HepG2 (cell line): ENCODE measurements around the gene ZNF512B. TPM values are rescaled to one million over a fixed set of nuclear protein-coding genes. Genes with fewer than 3 reads are reported as not detected.
A peak's percentile ranks its signal among the peaks of the same experiment; 100 is the strongest.

Experiments used
- ATAC-seq: fragments of 200-7000 bp; cut with Tn5 transposase; 3 replicates; pipeline ENCODE4 v1.9.1; 2020; ENCODE audit warnings: mild to moderate bottlenecking, moderate library complexity
- BruUV-seq: library from RNA; stranded (reverse); fragments of 400-500 nt; replicated peaks from 2 replicates; lab custom pipeline; 2021; lab: Mats Ljungman, UMichigan
- CTCF ChIA-PET: fragments of 300-600 bp; formaldehyde crosslinking; extraction: SDS; loops from one replicate; lab custom pipeline; 2021; ENCODE audit warnings: low total read pairs, inconsistent platforms, low intra/inter-chr PET ratio; lab: Yijun Ruan, JAX
- POLR2A ChIA-PET: fragments of 350-600 bp; sonication (Branson Sonifier 250); formaldehyde crosslinking; loops from one replicate; lab custom pipeline; 2020; ENCODE audit warnings: antibody characterized with exemption, inconsistent platforms; lab: Yijun Ruan, JAX
- DNase-seq: peaks from one replicate; pipeline ENCODE4 v3.0.0-alpha.2; 2015; ENCODE audit warnings: low spot score
- FAIRE-seq: peaks from 3 replicates; lab custom pipeline; 2011; peaks lifted over from hg19 to GRCh38; lab: Jason Lieb, UNC
- H2AFZ ChIP-seq: one replicate; pipeline ENCODE4 v1.6.1; 2011; ENCODE audit warnings: low read length, inconsistent platforms
- H3K27ac ChIP-seq: fragments of 300-600 bp; 3 replicates; pipeline ENCODE4 v1.8.0; 2011; ENCODE audit warnings: mixed run types, mild to moderate bottlenecking, mixed read lengths, low read length, inconsistent platforms; ENCODE audit not compliant: insufficient read depth; ENCODE audit errors: extremely low read length
- H3K27me3 ChIP-seq, 2 experiments: fragments of 200-600 bp in 1 of 2; 2 replicates in 1 of 2; 3 replicates in 1 of 2; pipeline versions ENCODE4 v1.6.0 to v1.8.0; 2011; ENCODE audit warnings: low read length in 2 of 2, mild to moderate bottlenecking in 2 of 2, moderate library complexity in 2 of 2, inconsistent platforms in 1 of 2; ENCODE audit not compliant: insufficient read depth in 2 of 2, control insufficient read depth in 1 of 2
- H3K36me3 ChIP-seq, 2 experiments: fragments of 200-600 bp in 1 of 2; replicated peaks in 1 of 2; 2 replicates in 1 of 2; 3 replicates in 1 of 2; pipeline versions ENCODE4 v1.5.1 to v1.8.0; 2011; ENCODE audit warnings: low read length in 2 of 2, inconsistent platforms in 1 of 2; ENCODE audit not compliant: insufficient read depth in 2 of 2, control insufficient read depth in 1 of 2
- H3K4me1 ChIP-seq: 2 replicates; pipeline ENCODE4 v1.5.1; 2012; ENCODE audit warnings: low read length, inconsistent platforms; ENCODE audit not compliant: insufficient read depth
- H3K4me2 ChIP-seq: 2 replicates; pipeline ENCODE4 v1.6.0; 2011; ENCODE audit warnings: low read depth, low read length, inconsistent platforms
- H3K4me3 ChIP-seq, 3 experiments: fragments of 200-600 bp in 1 of 3; sonication (generic), shearing (Covaris generic) in 1 of 3; replicated peaks in 1 of 3; 2 replicates each; pipeline ENCODE4 v1.5.1; 2011 to 2016; ENCODE audit warnings: low read length in 3 of 3, inconsistent platforms in 2 of 3, low read depth in 2 of 3, mild to moderate bottlenecking in 2 of 3, control low read depth in 1 of 3, mixed read lengths in 1 of 3; ENCODE audit not compliant: insufficient read depth in 1 of 3
- H3K79me2 ChIP-seq: one replicate; pipeline ENCODE4 v1.6.1; 2011; ENCODE audit warnings: low read length, inconsistent platforms; ENCODE audit not compliant: insufficient read depth
- H3K9ac ChIP-seq: 2 replicates; pipeline ENCODE4 v1.6.0; 2011; ENCODE audit warnings: mild to moderate bottlenecking, low read depth, low read length, inconsistent platforms; ENCODE audit not compliant: insufficient read depth
- H3K9me3 ChIP-seq: 2 replicates; pipeline ENCODE4 v1.5.1; 2012; ENCODE audit warnings: mild to moderate bottlenecking, low read length
- H4K20me1 ChIP-seq: 2 replicates; pipeline ENCODE4 v1.6.0; 2011; ENCODE audit warnings: inconsistent platforms, mild to moderate bottlenecking, low read length, moderate library complexity; ENCODE audit not compliant: insufficient read depth
- ATF1 ChIP-seq: IDR thresholded peaks from 2 replicates; pipeline ENCODE4 v1.6.1; 2016; ENCODE audit warnings: mild to moderate bottlenecking, control low read depth
- CCDC6 ChIP-seq: sonication (generic); formaldehyde crosslinking; IDR thresholded peaks from 2 replicates; pipeline ENCODE4 v1.8.1; 2022; ENCODE audit warnings: mild to moderate bottlenecking, missing genetic modification reagents, moderate library complexity
- FUBP1 ChIP-seq: sonication (generic); formaldehyde crosslinking; IDR thresholded peaks from 2 replicates; pipeline ENCODE4 v1.5.1; 2020; ENCODE audit warnings: missing genetic modification reagents, mild to moderate bottlenecking, borderline replicate concordance
- MAFF ChIP-seq: IDR thresholded peaks from 2 replicates; pipeline ENCODE4 v1.6.1; 2011; ENCODE audit warnings: low read depth, low read length, improper control_type of control experiment
- SIN3A ChIP-seq: IDR thresholded peaks from 2 replicates; pipeline ENCODE4 v1.6.1; 2011; ENCODE audit warnings: low read depth, mild to moderate bottlenecking, control low read depth, low read length, borderline replicate concordance
- TBL1XR1 ChIP-seq: fragments of 150-350 bp; IDR thresholded peaks from 2 replicates; pipeline ENCODE4 v1.6.1; 2014; ENCODE audit warnings: borderline replicate concordance, low read length; ENCODE audit not compliant: partially characterized antibody
- ZBTB4 ChIP-seq: sonication (generic); formaldehyde crosslinking; IDR thresholded peaks from 2 replicates; pipeline ENCODE4 v1.4.0; 2020; ENCODE audit warnings: missing genetic modification reagents, mild to moderate bottlenecking, borderline replicate concordance
- ZNF33B ChIP-seq: sonication (generic); formaldehyde crosslinking; IDR thresholded peaks from 2 replicates; pipeline ENCODE4 v1.5.1; 2020; ENCODE audit warnings: mild to moderate bottlenecking, missing genetic modification reagents
- ZNF496 ChIP-seq: sonication (generic); formaldehyde crosslinking; IDR thresholded peaks from 2 replicates; pipeline ENCODE4 v1.8.1; 2023; ENCODE audit warnings: mild to moderate bottlenecking, moderate library complexity, missing genetic modification reagents; ENCODE audit not compliant: insufficient replicate concordance
- WGBS: methylation state at CpG from one replicate; pipeline ENCODE4 v1.1.6; 2017; ENCODE audit warnings: low lambda C conversion rate; 5-methylcytosine and 5-hydroxymethylcytosine counted together
- in situ Hi-C: cut with HindIII; loops from 2 replicates; pipeline ENCODE4 v1.10.0; 2017; ENCODE audit warnings: low pct_unique_long_range_greater_than_20kb; ENCODE audit not compliant: extremely low pct_ligation_motif_present
- intact Hi-C: fragments of 100-400 bp; cut with micrococcal nuclease; formaldehyde crosslinking; loops from one replicate; pipeline ENCODE4 v1.10.0; 2022; ENCODE audit not compliant: unreplicated experiment
- polyA plus RNA-seq, 8 experiments: library from polyadenylated mRNA; depleted of rRNA in 3 of 8; stranded (reverse) in 7 of 8; unstranded in 1 of 8; fragments of >200 nt; fragmentation: Illumina TruSeq in 4 of 8; extraction: Trizol in 4 of 8; gene quantifications; 2 replicates each; pipeline versions ENCODE4 v1.2.1 to v1.2.3, GENCODE V29; 2011 to 2016; ENCODE audit warnings: low read depth in 4 of 8, missing spikeins in 1 of 8, mixed read lengths in 1 of 8; ENCODE audit not compliant: insufficient read depth in 1 of 8
- total RNA-seq, 5 experiments: library from RNA; depleted of rRNA; stranded (reverse); fragments of >200 nt; fragmentation: Illumina TruSeq; extraction: Trizol; gene quantifications; 2 replicates each; pipeline ENCODE4 v1.2.3, GENCODE V29; 2016; ENCODE audit warnings: low read depth in 1 of 5
- TF ChIP-seq, protein P1 (sequence below): sonication (generic); formaldehyde crosslinking; IDR thresholded peaks from 2 replicates; pipeline ENCODE4 v1.4.0; 2020; ENCODE audit warnings: mild to moderate bottlenecking, missing genetic modification reagents

Gene ZNF512B
- total and polyA plus RNA-seq, 2 of the 13 experiments (the other 11 are each of a cell fraction or from before 2014, with no cell fraction given): 11.5 to 30.6 TPM

DNA sequence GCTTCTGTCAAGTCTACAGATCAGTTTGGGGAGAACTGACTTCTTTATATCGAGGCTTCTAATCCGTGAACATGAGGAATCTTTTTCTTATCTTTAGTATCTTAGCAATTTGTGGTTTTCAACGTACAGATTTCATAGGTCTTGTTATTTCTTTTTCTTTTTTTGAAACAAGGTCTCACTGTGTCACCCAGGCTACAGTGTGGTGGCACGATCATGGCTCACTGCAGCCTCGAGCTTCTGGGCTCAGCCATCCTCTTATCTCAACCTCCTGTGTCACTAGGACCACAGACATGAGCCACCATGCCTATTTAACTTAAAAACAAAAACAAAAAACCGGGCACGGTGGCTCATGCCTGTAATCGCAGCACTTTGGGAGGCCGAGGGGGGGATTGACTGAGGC is 45.5 kb downstream of the ZNF512B start:
- no peak overlapping the region for H3K4me2 ChIP-seq
- H3K9ac ChIP-seq: no peak overlapping the region
- ATAC-seq: no peak
- no peak for DNase-seq
- H4K20me1 ChIP-seq: peaks cover 3% of the 10 kb centered on the region; the same call in 1 of the 2 replicates
- H3K27ac ChIP-seq: no peak overlapping the region
- BruUV-seq: no TSS peak
- no peak overlapping the region for H3K4me3 ChIP-seq
- H2AFZ ChIP-seq: no peak overlapping the region
- 89% methylated on average over 9 of the region's 9 CpGs for WGBS
- CTCF ChIA-PET: interaction anchor here (1.0 kb wide), 1 partner anchor 24 kb away, joined by 3 read pairs; no protein-coding TSS in a partner anchor
- H3K79me2 ChIP-seq: peaks cover 22% of the 10 kb centered on the region
- POLR2A ChIA-PET: interaction anchor here (1.0 kb wide), 2 partner anchors 49 to 59 kb away, joined by 3 read pairs; partner anchors contain the start of gene TPD52L2
- in situ Hi-C loops: no loop called here
- H3K27me3 ChIP-seq: no peaks in the 10 kb centered on the region
- FAIRE-seq: peak; percentile 12
- peaks cover 34 to 40% of the 10 kb centered on the region in 2 experiments for H3K36me3 ChIP-seq
- intact Hi-C loops: no loop called here
- H3K9me3 ChIP-seq: no peaks in the 10 kb centered on the region
- H3K4me1 ChIP-seq: no peaks in the 10 kb centered on the region
- TF ChIP-seq FUBP1 (CRISPR knock-in tag) (no peak), ZBTB4 (no peak), MAFF (no peak), ZNF496 (CRISPR knock-in tag) (no peak), SIN3A (no peak), ZNF33B (no peak), TBL1XR1 (no peak), ATF1 (CRISPR knock-in tag) (no peak), CCDC6 (CRISPR knock-in tag) (no peak)
- TF ChIP-seq, protein P1, sequence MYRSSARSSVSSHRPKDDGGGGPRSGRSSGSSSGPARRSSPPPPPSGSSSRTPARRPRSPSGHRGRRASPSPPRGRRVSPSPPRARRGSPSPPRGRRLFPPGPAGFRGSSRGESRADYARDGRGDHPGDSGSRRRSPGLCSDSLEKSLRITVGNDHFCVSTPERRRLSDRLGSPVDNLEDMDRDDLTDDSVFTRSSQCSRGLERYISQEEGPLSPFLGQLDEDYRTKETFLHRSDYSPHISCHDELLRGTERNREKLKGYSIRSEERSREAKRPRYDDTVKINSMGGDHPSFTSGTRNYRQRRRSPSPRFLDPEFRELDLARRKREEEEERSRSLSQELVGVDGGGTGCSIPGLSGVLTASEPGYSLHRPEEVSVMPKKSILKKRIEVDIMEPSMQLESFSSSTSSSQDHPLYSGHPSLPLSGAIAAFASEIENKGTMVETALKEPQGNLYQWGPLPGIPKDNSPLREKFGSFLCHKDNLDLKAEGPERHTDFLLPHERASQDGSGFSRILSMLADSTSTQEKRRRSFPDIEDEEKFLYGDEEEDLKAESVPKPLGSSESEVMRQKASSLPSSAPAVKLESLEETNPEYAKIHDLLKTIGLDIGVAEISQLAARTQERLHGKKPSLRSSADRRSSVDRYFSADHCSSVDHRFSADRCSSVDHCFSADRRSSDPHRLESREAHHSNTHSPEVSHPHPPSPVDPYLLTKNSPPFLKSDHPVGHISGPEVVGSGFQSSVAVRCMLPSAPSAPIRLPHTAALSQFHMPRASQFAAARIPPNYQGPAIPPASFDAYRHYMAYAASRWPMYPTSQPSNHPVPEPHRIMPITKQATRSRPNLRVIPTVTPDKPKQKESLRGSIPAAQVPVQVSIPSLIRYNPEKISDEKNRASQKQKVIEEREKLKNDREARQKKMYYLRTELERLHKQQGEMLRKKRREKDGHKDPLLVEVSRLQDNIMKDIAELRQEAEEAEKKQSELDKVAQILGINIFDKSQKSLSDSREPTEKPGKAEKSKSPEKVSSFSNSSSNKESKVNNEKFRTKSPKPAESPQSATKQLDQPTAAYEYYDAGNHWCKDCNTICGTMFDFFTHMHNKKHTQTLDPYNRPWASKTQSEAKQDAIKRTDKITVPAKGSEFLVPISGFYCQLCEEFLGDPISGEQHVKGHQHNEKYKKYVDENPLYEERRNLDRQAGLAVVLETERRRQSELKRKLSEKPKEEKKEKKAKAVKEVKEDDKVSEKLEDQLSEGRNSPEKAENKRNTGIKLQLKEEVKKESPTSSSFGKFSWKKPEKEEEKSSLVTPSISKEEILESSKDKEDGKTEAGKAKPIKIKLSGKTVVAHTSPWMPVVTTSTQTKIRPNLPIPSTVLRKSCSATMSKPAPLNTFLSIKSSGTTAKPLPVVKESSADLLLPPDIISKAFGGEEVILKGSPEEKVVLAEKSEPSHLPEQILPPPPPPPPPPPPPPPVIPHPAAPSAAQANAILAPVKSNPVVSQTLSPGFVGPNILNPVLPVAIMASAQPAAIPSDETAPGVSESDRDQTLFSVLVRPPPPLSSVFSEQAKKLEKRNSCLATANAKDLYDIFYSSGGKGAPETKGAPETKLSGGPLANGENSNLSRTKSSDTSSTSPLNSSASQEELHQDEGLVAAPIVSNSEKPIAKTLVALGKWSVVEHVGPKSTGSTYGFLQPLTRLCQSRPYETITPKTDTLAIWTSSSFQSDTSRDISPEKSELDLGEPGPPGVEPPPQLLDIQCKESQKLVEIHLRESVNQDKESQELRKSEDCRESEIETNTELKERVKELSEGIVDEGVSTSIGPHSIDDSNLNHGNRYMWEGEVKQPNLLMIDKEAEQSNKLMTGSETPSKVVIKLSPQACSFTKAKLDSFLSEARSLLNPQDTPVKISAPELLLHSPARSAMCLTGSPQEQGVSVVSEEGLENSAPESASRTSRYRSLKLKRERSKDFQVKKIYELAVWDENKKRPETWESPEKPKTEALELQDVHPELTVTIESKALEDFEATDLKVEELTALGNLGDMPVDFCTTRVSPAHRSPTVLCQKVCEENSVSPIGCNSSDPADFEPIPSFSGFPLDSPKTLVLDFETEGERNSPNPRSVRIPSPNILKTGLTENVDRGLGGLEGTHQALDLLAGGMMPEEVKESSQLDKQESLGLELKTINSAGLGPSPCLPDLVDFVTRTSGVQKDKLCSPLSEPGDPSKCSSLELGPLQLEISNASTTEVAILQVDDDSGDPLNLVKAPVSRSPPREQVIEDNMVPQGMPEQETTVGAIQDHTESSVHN (CRISPR knock-in tag): no peak
